Measurements from ENCODE around the gene SMIM38. TPM values are rescaled to one million over a fixed set of nuclear protein-coding genes. Genes with fewer than 3 reads are reported as not detected.

Gene SMIM38
- total RNA-seq, 1 donor from 2014 or later = not detected

- TF ChIP-seq, protein P1, sequence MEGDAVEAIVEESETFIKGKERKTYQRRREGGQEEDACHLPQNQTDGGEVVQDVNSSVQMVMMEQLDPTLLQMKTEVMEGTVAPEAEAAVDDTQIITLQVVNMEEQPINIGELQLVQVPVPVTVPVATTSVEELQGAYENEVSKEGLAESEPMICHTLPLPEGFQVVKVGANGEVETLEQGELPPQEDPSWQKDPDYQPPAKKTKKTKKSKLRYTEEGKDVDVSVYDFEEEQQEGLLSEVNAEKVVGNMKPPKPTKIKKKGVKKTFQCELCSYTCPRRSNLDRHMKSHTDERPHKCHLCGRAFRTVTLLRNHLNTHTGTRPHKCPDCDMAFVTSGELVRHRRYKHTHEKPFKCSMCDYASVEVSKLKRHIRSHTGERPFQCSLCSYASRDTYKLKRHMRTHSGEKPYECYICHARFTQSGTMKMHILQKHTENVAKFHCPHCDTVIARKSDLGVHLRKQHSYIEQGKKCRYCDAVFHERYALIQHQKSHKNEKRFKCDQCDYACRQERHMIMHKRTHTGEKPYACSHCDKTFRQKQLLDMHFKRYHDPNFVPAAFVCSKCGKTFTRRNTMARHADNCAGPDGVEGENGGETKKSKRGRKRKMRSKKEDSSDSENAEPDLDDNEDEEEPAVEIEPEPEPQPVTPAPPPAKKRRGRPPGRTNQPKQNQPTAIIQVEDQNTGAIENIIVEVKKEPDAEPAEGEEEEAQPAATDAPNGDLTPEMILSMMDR (conservative IDR thresholded peaks at IDR 0.05; ENCODE audit: low read depth, low read length) = no peak
- no peak for DNase-seq (ENCODE audit: low read depth)
- no peak overlapping the region for H3K4me3 ChIP-seq (ENCODE audit: low read depth, low read length)
These were observed 44.0 kb downstream of the SMIM38 start for GRCh38 chr11:69199583-69200315.

GRCh38 chr11:69200331-69201065 is 44.8 kb downstream of the SMIM38 start:
- no peak for DNase-seq (ENCODE audit: low read depth)
- no peak overlapping the region for H3K4me3 ChIP-seq (ENCODE audit: low read depth, low read length)
- TF ChIP-seq, protein P1 (conservative IDR thresholded peaks at IDR 0.05; ENCODE audit: low read depth, low read length) = no peak

DNA sequence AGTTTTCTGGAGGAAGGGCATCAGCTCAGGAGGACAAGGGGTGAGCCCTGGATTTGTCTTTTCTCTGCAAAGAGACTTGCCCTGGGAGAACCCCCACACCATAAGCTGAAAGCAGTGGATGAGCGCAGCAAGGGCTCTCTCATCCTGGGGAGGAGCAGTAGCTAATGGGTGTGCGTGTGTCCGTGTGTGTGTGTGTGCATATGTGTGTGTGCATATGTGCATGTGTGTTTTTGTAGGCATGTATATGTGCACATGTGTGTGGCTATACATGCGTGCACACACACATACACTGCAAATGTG is 45.3 kb downstream of the SMIM38 start:
- H3K4me3 ChIP-seq (ENCODE audit: low read depth, low read length) = no peak overlapping the region
- TF ChIP-seq, protein P1 (conservative IDR thresholded peaks at IDR 0.05; ENCODE audit: low read depth, low read length) = no peak
- DNase-seq (ENCODE audit: low read depth) = no peak

DNA sequence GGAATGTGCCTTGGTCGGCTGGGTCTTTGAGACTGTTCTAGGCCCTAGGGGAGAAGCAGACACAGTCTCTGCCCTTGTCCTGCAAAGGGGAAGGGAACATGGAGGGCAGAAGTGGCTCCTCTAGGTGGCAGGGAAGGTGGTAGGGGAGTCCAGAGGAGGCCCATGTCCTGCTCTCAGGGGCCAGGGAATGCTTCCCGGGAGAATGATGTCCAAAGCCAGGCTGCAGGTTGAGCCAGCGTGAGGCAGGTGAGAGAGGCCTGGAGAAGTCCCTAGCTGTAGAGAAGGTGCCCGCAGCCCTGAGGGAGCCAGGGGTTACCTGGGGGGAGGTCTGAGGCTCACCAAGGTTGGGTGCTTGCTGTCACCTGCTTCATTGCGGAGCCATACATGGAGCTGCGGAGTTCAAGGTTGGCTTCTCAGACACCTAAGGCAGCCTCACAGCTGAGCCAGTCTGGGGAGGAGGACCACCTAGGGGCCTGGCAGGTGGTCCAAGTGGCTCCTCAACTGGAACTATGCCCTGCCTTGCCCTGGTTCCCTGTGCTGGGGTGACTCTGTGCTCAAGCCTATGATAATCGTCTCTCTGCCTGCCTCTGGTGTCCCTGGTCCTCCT is 46.1 kb downstream of the SMIM38 start:
- TF ChIP-seq, protein P1 (conservative IDR thresholded peaks at IDR 0.05; ENCODE audit: low read depth, low read length) = no peak
- no peak for DNase-seq (ENCODE audit: low read depth)
- no peak overlapping the region for H3K4me3 ChIP-seq (ENCODE audit: low read depth, low read length)

- TF ChIP-seq, protein P1 (conservative IDR thresholded peaks at IDR 0.05; ENCODE audit: low read depth, low read length) = no peak
- DNase-seq (ENCODE audit: low read depth) = no peak
These were observed 46.9 kb downstream of the SMIM38 start for GRCh38 chr11:69202511-69203221.

DNA sequence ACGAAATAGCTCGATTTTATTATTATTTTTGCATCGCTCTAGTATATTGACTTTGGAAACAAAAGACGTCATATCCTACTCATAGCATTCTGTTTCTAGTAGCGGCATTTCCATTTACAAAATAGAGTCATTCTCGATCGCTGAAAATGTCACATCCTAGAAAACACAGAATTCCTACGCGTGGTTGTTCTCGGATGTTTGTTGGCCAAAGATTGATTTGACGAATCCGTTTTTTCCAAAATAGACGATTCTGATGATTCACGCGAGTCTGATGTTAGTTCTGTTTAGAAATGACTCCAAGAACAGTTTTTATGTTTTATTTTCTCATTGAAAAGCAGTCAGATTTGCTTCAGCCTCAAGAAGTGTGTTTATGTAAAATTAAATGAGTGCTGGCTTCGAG is 47.6 kb downstream of the SMIM38 start:
- TF ChIP-seq, protein P1 (conservative IDR thresholded peaks at IDR 0.05; ENCODE audit: low read depth, low read length) = no peak
- H3K4me3 ChIP-seq (ENCODE audit: low read depth, low read length) = no peak overlapping the region
- no peak for DNase-seq (ENCODE audit: low read depth)

More at GRCh38 chr11:69202511-69203221, 46.9 kb downstream of the SMIM38 start:
- H3K4me3 ChIP-seq (ENCODE audit: low read depth, low read length) = no peak overlapping the region
